ENCODE data around the gene ZBTB37.
"Not testable (repeated sequence)": the region's sequence is repeated elsewhere in the genome, so short reads cannot be mapped to it uniquely, and the experiment has no call there.

Gene ZBTB37

DNA sequence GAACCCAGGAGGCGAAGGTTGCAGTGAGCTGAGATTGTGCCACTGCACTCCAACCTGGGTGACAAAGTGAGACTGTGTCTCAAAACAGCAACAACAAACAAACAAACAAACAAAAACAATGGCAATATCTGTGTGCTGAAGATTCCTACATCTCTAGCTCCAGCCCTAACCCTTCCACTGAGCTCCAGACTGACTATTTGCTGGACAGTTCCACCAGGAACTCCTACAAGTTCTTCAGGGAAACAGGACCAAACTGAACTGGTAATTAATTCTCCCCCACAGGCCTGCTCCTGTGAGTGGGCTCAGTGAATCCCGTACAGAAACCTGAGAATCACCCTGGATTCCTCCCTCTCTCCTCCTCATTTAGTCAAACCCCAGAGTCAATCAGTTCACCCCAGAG lies 47.4 kb downstream of the ZBTB37 start:
- no peak for DNase-seq

DNA sequence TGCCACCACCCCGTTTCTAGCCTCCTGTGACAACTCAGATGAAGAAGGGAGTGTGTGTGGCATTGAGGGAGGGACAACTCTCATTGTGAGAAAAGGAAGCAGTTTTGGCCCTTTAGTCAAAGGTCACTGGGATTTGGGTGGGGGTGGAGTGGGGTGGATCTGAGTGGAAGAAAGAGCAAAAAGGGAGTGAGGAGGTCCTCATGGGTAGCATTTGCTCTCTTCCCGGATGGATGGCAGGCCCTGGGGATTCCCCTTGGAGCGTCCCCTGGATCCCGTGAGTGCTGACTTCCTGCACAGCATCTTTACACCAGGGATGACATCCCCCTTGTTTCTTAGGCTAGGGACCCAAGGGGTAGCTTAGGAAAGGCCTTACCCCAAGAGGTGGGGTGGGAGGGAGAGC lies 48.5 kb downstream of the ZBTB37 start:
- DNase-seq: no peak

DNA sequence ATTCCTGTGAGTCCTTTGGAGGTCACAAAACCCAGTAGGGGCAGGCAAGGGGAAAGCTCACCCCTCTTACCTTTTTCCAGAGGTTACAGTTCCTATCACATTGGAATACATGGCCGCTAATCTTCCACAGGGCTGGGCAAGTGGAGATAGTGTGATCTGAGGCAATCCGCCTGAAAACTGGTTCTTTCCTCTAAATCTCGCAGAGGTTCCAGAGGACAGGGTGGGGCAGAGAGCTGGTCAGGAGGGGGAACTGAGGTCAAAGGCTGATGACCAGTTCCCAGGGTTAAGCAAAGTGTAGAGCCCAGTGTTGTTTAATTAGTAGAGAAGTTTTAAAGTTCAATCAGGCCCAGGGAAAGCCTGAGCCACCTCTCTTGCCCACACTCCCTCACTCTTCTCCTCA lies 49.0 kb downstream of the ZBTB37 start, which contains the start of gene SERPINC1:
Gene SERPINC1, minus strand, starts transcription at position 179 of the 400 bp plus-strand sequence. Its CDS starts 68 bp downstream, at position 111.
- no peak for DNase-seq

DNA sequence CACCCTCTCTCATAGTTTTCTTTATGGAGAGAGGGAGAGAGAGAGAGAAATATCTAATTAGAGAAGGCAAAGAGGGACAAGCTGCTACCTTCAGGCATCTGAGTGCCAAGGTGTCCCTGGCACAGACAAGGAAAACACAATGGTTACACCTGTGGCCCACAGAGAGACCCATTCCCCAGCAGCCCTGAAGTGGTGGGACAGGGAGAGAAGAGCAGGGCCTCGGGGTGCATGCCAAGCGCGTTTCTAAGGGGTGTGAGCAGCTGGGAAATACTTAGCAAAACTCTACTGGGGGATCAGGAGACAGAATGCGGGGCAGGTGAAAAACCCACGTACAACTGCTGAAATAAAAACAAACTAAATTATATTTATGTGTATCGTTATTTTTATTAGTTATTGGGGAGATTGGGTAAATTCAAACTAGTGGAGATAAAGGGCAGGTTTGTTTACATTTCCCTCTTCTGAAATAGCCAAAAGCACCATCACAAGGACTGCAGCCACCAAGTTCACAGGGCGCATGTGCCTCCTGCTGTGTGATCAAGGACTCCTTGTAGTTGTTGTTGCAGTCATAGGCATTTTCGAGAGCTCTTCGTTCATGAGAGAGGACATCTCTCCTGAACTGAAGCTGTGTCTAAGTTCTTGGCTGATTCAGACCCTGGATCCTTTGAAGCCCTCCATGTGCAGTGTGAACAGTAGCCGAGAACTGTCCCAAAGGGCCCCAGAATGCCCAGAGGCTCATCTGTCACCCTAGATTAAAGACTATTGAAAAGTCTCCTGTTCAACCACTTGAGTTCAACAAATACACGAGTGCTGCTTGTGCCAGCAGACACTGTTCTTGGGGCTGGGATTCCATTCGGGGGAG lies 49.7 kb downstream of the ZBTB37 start:
- no peak for DNase-seq

DNA sequence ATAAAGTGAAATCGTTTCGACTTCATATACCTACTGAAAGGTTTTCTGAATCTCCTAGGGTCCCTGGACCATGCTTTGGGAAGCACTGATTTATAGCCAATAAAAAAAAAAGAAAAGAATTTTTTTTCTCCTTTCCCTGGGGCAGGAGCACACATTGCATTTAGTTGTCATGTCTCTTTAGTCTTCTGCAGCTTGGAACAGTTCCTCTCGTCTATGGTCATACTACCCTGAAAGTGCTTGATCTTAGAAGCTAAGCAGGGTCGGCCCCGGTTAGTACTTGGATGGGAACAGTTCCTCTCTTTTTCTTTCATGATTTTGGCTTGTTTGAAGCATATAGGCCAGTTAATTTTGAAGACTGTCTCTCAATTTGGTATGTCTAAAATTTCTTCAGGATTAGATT lies 52.7 kb downstream of the ZBTB37 start:
- DNase-seq: no peak

- DNase-seq: no peak
These were observed 57.4 kb downstream of the ZBTB37 start for GRCh38 chr1:173925306-173926242.

GRCh38 chr1:173930541-173930940 lies 62.4 kb downstream of the ZBTB37 start:
- not testable (repeated sequence) for DNase-seq

GRCh38 chr1:173934440-173934839 lies 66.3 kb downstream of the ZBTB37 start:
- DNase-seq: no peak

GRCh38 chr1:173937062-173937461 lies 68.9 kb downstream of the ZBTB37 start:
- no peak for DNase-seq

DNA sequence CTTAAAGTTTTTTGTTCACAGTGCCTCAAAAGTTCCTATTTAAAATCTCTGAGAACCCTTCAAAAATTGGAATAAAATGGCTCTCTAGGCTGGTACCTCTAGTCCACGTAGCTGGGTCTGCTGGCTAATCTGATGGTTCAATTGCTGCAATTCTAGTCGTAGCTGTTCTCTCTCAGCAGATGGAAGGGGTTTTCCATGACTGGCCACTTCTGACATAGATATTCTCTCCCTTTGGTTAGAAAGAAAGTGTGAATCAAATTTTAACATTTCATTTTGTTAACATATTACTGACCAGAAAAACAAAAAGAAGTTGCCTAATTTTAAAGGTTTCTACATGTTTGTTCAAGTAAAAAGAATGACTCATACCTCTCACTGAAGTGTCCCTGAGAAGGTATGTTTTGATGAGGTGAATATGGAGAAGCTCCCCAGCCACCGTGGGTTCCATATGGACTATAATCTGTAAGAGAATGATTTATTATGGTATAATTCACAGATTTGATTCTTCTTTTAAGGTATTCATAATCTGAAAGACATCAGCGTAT lies 78.3 kb downstream of the ZBTB37 start:
- DNase-seq: no peak

- no peak for DNase-seq
These were observed 80.4 kb downstream of the ZBTB37 start for GRCh38 chr1:173948594-173948993.
